GM13977 (cell line): ENCODE results near the gene SOX13.

Experiments
- DNase-seq: peaks from one replicate; pipeline ENCODE4 v3.0.0; 2012; ENCODE audit warnings: low spot score
- CTCF ChIP-seq: IDR thresholded peaks from 2 replicates; pipeline ENCODE4 v1.5.1; 2012; ENCODE audit warnings: mild to moderate bottlenecking, control low read depth; ENCODE audit not compliant: insufficient read depth; ENCODE audit errors: extremely low read depth, missing control alignments
- in situ Hi-C: fragments of 300-500 bp; cut with MboI; formaldehyde crosslinking; loops from one replicate; pipeline ENCODE4 v1.12.0; 2022; ENCODE audit warnings: low sequenced_read_pairs, low pct_unique_long_range_greater_than_20kb, mixed read lengths, inconsistent platforms; ENCODE audit not compliant: unreplicated experiment

The SOX13 gene

GRCh38 chr1:204150702-204151551 is 78.0 kb downstream of the SOX13 start:
- DNase-seq: no peak
- TF ChIP-seq CTCF: no peak
- in situ Hi-C loops: loop anchor here (25.0 kb wide), 1 partner anchor 236 kb away; no protein-coding TSS in a partner anchor

GRCh38 chr1:204151552-204152309 is 78.8 kb downstream of the SOX13 start, which contains the start of gene ETNK2:
Gene ETNK2 (minus strand): TSS chr1:204152044. CDS start chr1:204151852, 192 bp downstream.
- in situ Hi-C loops: loop anchor here (25.0 kb wide), 1 partner anchor 236 kb away; no protein-coding TSS in a partner anchor
- peak; percentile 71 for DNase-seq
- TF ChIP-seq CTCF: no peak

- no peak for DNase-seq
- no peak for TF ChIP-seq CTCF
- in situ Hi-C loops: loop anchor here (25.0 kb wide), 1 partner anchor 235 kb away; no protein-coding TSS in a partner anchor
Observed at GRCh38 chr1:204152310-204153044, 79.6 kb downstream of the SOX13 start.

- DNase-seq: no peak
- in situ Hi-C loops: loop anchor here (25.0 kb wide), 1 partner anchor 234 kb away; no protein-coding TSS in a partner anchor
- no peak for TF ChIP-seq CTCF
Observed at GRCh38 chr1:204153667-204154066, 80.8 kb downstream of the SOX13 start.

- DNase-seq: no peak
- in situ Hi-C loops: loop anchor here (25.0 kb wide), 1 partner anchor 233 kb away; no protein-coding TSS in a partner anchor
Observed at GRCh38 chr1:204154568-204155255, 81.8 kb downstream of the SOX13 start.

More at GRCh38 chr1:204154568-204155255, 81.8 kb downstream of the SOX13 start:
- no peak for TF ChIP-seq CTCF
